Measurements from ENCODE around the gene FAAP20.
A peak's percentile ranks its signal among the peaks of the same experiment; 100 is the strongest.

FAAP20 gene

GRCh38 chr1:2195785-2196184 is 1.2 kb upstream of the FAAP20 start:
- Histone ChIP-seq H3K4me3 (replicated peaks; ENCODE audit: low read depth, low read length) (no peak overlapping the region), H3K27me3 (replicated peaks; ENCODE audit: control insufficient read depth, insufficient read depth, low read length) (no peaks in the 10 kb centered on the region), H3K36me3 (ENCODE audit: control insufficient read depth, insufficient read depth, low read length) (no peaks in the 10 kb centered on the region; the same call in 1 of the 2 replicates)
- DNase-seq (ENCODE audit: extremely low read depth, insufficient read length): no peak
- TF ChIP-seq CTCF (IDR thresholded peaks at IDR 0.05; ENCODE audit: insufficient read depth, low read length, poor library complexity, severe bottlenecking): no peak

DNA sequence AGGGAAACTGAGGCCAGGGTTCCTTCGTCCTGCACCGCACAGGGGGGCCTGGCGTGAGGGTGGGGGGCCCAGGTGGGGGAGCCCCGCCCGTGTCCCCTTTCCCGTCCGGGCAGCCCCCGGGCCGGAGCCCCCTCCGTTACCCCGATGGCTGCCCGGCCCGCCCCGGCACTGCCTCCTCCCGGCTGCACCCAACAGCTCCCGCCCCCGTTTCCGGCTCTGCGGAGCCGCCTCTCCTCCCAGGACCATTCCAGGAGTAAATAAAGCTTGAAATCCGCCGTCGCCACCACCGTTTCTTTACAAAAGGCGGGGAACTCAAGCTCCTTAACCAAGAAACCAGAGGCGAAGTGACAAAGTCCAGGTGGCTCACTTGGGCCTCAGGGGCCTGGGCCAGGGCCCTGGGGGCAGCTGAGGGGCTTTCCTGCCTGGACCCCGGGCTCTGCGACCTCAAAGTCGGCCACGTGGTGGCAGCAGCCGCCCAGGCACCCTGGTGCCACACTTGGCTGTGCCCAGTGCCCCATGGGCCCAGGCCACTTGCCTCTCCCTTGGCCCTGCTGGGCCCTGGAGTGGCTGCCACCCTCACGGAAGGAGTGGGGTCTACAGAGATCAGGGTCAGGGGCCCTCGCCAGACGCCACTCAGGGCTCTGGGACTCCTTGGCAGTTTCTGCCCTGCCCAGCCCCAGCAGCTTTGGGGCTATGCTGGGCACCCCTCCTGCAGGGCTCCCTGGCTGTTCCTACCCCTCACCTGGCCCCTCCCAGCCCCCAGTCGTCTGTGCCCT is 514 bp upstream of the FAAP20 start:
- Histone ChIP-seq H3K36me3 (ENCODE audit: control insufficient read depth, insufficient read depth, low read length) (no peaks in the 10 kb centered on the region; the same call in 1 of the 2 replicates), H3K27me3 (replicated peaks; ENCODE audit: control insufficient read depth, insufficient read depth, low read length) (no peaks in the 10 kb centered on the region), H3K4me3 (replicated peaks; ENCODE audit: low read depth, low read length) (peak overlapping the region; percentile 70)
- peak; percentile 88 for DNase-seq (ENCODE audit: extremely low read depth, insufficient read length)
- TF ChIP-seq CTCF (IDR thresholded peaks at IDR 0.05; ENCODE audit: insufficient read depth, low read length, poor library complexity, severe bottlenecking): peak; percentile 98

GRCh38 chr1:2193514-2194281 is 874 bp downstream of the FAAP20 start:
- peak overlapping the region; percentile 65 for H3K4me3 ChIP-seq (replicated peaks; ENCODE audit: low read depth, low read length)
- no peaks in the 10 kb centered on the region for H3K27me3 ChIP-seq (replicated peaks; ENCODE audit: control insufficient read depth, insufficient read depth, low read length)
- no peak for TF ChIP-seq CTCF (IDR thresholded peaks at IDR 0.05; ENCODE audit: insufficient read depth, low read length, poor library complexity, severe bottlenecking)
- no peaks in the 10 kb centered on the region; the same call in 1 of the 2 replicates for H3K36me3 ChIP-seq (ENCODE audit: control insufficient read depth, insufficient read depth, low read length)
- DNase-seq (ENCODE audit: extremely low read depth, insufficient read length): no peak

- no peak for TF ChIP-seq CTCF (IDR thresholded peaks at IDR 0.05; ENCODE audit: insufficient read depth, low read length, poor library complexity, severe bottlenecking)
- no peaks in the 10 kb centered on the region for H3K27me3 ChIP-seq (replicated peaks; ENCODE audit: control insufficient read depth, insufficient read depth, low read length)
- H3K36me3 ChIP-seq (ENCODE audit: control insufficient read depth, insufficient read depth, low read length): no peaks in the 10 kb centered on the region; the same call in 1 of the 2 replicates
- H3K4me3 ChIP-seq (replicated peaks; ENCODE audit: low read depth, low read length): no peak overlapping the region
- DNase-seq (ENCODE audit: extremely low read depth, insufficient read length): no peak
These were observed 2.3 kb downstream of the FAAP20 start for GRCh38 chr1:2192031-2192995.

GRCh38 chr1:2190491-2190976 is 4.0 kb downstream of the FAAP20 start:
- H3K27me3 ChIP-seq (replicated peaks; ENCODE audit: control insufficient read depth, insufficient read depth, low read length): no peaks in the 10 kb centered on the region
- no peak overlapping the region; the same call in 1 of the 2 replicates for H3K4me3 ChIP-seq (replicated peaks; ENCODE audit: low read depth, low read length)
- no peak for DNase-seq (ENCODE audit: extremely low read depth, insufficient read length)
- H3K36me3 ChIP-seq (ENCODE audit: control insufficient read depth, insufficient read depth, low read length): no peaks in the 10 kb centered on the region; the same call in 1 of the 2 replicates
- TF ChIP-seq CTCF (IDR thresholded peaks at IDR 0.05; ENCODE audit: insufficient read depth, low read length, poor library complexity, severe bottlenecking): no peak

All from GM06990 (cell line).